GM19468 (cell line): Measurements from ENCODE around the gene PCDH9.

Experiments used
- ATAC-seq: cut with Tn5 transposase; IDR thresholded peaks from one replicate; pipeline ENCODE4 v1.9.1; 2021; ENCODE audit warnings: mild to moderate bottlenecking, moderate library complexity, moderate number of reproducible peaks; ENCODE audit not compliant: unreplicated experiment; ENCODE audit errors: extremely low read depth

PCDH9 gene

DNA sequence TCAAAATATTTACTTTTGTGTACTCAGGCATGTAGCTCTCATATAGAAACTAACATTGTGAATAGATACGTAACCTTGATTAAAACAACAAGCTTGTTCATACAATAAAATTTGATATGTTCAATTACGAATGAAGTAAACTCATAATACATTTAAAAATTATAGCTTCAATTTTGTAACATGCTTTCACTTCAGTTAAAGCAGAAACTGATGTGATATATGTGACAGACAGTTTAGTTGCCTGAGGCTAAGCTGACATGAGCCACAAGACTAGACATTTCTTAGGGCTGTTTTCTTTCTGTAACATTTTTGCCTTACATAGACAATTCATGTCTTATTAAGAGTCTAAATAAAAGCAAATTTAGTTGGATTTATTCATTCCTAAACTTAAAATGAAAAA, 526.0 kb downstream of the PCDH9 start:
- no peak for ATAC-seq

DNA sequence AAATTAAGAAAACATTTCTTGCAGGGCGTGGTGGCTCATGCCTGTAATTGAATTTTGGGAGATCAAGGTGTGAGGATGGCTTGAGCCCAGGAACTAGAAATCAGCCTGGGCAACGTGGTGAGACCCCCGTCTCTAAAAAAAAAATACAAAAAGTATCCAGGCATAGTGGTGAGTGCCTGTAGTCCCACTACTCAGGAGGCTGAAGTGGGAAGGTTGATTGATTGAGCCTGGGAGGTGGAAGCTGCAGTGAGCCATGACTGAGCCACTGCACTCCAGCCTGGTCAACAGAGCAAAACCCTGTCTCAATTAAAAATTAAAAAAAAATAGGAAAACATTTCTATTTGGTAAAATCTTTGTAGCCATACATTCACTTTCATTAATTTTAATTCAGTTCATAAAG, 526.5 kb downstream of the PCDH9 start:
- ATAC-seq, result no peak

DNA sequence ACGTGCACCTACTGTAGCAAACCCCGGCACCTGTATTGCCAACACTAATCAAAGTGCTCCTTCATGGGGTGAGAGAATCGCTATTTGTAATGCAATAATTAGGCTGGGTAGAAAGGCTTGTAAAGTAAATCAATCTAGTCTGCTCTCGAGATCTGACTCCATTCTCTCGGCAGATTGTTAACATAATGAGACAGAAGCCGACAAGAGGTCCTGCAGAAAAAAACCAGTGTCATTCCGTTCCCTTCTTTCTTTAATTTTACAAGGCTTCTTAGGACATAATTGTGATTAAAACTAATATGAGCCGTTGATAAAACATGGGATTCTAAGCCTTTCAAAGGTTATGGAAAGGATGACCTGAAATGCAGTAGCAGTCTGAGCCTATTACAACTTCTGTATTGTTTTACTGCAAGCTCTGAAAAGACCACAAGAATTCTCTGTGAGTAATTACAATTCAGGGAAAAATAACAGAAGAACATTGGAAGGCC, 530.0 kb downstream of the PCDH9 start:
- ATAC-seq, result no peak

DNA sequence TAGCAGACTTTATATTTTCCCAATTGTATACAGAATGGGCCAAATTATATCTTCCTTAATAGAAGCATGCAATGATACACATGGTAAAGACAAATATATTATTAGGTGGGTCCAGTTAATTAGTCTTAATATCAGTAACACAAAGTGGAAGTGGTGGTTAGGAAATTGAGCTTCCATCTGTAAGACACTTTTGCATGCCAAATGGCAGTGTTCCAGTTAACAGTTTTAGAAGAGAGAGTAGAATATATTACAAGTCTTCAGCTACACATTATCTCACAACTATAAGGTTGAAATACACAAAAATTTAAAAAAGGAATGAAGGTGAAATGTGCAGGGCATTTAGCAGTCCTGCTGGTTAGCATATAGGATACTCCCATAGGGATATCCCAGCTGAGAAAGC, 536.5 kb downstream of the PCDH9 start:
- ATAC-seq, result no peak

DNA sequence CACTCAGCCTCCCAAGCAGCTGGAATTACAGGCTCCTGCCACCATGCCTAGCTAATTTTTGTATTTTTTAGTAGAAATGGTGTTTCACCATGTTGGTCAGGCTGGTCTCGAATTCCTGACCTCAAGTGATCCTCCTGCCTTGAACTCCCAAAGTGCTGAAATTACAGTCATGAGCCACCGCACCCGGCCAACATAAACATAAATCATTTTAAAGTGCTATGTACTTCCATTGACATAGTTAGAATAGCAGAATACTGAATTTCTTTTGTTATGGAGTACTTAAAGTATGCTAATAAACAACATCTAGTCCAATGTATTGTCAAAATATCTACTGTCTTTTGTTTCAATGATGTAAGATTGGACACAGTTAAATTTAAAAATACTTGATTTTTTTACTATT, 539.0 kb downstream of the PCDH9 start:
- no peak for ATAC-seq

DNA sequence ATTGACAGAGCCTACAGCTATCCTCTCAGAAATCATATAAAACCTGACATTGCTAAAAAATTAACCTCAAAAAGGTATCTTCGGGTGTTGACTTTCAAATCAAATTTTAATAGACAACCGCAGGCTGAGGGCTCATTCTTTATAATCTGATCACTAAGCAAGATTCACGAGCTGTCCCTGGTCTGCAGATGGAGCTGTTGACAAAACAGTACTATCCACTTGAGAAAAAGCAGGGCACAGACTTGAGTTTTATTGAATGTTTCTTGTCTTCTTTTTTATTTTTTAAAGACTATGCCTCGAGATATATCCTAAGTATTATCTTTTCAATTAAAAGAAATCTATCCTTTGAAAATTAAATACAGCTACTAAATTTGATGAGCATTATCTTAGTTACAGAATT, 540.5 kb downstream of the PCDH9 start:
- no peak for ATAC-seq

DNA sequence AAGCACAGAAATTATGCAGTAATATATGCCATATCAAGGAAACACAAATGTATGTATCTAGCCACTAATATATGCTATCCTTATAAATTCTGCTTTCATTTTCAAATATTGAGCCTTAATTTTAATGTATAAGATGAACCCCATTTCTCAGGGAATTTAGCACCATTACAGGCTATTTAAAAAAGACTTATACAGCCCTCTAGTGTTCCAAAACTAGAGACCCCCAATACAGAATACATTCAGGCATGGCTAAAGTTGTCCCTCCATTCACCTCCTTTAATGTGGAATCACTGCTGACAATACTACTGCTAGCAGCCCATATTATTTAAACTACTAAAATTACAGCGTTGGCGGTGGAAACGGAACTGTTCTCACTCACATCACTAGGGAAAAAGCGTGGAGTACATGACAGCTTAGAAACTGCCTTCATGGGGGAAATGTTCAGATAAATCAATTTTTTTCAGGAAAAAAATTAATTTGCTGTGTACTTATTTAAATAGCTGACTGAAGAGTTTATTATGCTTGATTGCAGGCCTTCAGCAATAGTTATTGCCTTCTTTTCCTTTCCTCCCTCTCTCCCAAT, 541.0 kb downstream of the PCDH9 start:
- ATAC-seq, result no peak

DNA sequence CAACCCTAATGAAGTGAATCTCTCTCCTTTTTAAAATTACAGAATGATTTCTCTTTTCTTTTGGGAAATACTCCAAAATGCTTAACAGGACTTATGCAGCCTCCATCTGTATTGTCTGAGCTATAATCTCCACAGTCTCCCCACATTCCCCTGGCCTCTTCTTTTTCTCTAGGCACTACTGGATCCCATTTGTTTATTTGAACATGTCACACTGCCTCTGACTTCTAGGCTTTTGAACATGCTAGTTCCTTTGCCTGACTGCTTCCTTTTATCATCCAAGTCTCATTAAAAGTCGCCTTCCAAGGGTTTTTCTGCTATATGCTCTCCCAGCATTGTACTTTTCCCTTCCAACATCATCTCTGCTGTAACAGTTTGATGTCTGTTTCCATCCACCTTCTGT, 548.7 kb downstream of the PCDH9 start:
- ATAC-seq, result no peak

DNA sequence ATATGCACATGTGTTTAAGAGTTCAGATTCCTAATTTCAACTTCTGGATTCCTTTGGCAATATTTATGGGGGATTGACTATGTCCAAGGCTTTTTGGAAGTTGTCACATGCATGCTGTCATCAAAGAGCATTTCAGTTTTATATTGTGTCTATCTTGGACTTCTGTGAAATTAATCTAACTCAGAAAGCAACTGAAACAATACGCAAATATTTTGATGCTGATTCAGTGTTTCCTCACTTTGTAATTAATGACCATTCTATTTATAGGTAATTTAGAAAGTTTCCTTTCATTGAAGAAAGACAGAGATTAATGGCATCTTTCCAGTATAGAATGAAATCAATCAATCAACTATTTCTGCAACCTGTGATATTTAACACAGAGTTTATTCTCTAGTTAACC, 550.1 kb downstream of the PCDH9 start:
- no peak for ATAC-seq

DNA sequence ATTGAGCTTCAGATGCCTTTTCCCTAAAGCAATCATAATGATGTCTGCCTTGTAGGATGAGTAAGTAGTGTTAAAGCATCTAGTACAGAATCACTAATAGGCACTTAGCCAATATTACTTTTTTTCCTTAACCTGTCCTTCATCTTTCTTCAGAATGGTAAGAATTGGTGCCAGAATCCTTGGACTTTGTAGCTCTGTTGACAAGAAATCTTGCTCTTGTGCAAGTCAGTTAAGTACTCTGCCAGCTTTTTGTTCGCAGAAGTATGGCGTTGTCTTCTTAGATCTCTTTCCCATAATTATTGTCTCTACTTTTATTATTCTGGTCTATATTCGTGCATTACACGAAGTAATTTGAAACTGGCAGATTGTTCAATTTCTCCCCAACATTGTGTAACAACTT, 554.5 kb downstream of the PCDH9 start:
- no peak for ATAC-seq

DNA sequence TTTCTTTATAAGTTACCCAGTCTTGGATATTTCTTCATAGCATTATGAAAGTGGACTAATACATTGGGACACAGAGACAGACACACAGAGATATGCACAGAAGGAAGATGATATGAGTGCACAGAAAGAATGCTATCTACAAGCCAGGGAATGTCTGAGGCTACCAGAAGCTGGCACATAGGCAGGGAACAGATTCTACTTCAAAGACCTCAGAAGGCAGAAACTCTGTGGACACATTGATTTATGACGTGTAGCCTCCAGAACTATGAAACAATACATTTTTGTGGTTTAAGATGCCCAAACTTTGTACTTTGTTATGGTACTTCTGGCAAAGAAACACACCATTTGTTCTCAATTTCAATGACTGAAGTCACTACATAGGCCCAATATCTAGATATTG, 556.7 kb downstream of the PCDH9 start:
- no peak for ATAC-seq

DNA sequence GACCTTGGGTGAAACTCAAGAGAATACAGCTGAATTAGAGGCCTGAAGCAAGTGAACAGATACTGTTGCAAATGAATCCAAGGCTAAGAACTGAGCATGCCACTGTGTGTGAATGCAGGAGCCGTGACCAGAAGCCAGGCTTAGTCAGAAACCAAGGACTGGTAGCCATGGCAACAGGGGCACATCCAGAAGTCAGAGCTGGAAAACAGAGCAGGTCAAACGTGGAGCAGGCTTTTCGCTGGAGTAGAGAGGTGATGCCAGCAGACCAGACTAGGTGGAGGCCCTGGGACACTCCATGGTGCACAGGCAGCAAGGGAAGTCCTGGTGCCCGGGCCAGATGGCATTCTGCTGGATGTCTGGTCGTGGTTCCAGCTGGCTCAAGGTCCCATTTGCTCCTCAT, 564.1 kb downstream of the PCDH9 start:
- ATAC-seq, result no peak

DNA sequence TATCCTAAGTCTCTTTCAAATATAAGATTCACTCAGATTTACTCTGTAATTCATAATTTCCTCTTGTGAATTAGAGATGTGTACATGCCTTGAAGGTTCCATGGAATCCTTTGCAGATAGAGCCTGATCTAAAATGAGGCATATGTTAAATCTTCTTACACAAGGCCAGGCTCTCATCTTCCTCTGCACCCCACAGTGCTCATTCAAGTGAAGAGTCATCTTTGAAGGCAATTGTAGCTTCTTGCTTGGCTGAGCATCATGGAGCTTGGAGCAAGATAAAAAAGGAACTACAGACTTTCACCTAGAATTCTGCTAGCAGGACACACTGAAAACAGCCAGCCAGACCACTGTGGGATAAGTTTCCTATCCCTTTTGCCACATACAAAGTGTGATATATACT, 566.4 kb downstream of the PCDH9 start:
- ATAC-seq, result no peak

DNA sequence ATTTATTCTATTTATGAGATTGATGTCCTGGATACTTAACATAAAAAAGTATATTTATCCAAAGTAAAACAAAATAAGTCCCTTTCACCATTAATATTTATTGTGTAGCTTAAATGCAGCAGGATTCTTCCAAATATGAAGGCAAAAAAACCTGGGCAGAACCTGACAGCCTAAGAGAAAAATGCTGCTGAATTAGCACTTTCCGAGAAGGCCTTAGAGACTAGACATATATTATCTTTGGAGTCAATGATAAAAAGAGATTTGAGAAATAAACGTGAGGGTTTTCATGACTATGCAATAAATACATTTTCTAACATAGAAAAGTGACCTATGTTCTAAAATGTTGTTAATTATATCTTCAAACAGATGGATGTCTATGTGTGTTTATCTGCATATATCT, 566.9 kb downstream of the PCDH9 start:
- no peak for ATAC-seq

DNA sequence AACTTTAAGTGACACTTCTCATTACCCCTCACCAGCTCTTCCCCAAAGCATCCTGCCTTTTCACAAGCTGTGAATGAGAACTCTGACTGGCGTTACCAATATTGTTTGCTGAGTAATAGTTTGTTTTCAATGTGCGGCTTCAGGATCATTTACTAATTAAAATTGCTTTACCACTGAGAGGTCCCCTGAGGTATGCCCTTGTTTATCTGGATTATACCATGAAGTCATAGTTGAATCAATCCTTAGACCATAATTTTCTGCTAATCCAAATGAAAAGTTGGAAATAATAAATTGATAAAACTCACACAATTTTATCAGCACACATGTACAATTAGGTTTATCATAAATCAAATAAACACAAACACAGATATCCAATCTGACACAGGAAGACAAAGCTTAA, 568.8 kb downstream of the PCDH9 start:
- no peak for ATAC-seq

DNA sequence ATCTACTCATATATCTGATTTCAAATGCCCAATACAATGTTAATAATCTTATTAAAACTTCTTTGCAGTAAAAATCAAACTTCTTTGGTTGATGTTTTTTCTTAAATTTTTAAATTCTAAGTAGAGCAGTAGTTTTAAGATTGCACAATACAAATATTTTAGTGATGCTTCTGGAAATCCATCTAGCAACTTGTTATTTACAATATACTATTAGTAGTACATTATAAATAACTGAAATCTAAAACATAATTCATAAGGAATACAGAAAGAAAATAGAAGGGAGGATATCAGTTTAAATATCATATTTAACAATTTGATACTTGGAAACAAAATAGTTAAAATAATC, 569.7 kb downstream of the PCDH9 start:
- ATAC-seq, result no peak

DNA sequence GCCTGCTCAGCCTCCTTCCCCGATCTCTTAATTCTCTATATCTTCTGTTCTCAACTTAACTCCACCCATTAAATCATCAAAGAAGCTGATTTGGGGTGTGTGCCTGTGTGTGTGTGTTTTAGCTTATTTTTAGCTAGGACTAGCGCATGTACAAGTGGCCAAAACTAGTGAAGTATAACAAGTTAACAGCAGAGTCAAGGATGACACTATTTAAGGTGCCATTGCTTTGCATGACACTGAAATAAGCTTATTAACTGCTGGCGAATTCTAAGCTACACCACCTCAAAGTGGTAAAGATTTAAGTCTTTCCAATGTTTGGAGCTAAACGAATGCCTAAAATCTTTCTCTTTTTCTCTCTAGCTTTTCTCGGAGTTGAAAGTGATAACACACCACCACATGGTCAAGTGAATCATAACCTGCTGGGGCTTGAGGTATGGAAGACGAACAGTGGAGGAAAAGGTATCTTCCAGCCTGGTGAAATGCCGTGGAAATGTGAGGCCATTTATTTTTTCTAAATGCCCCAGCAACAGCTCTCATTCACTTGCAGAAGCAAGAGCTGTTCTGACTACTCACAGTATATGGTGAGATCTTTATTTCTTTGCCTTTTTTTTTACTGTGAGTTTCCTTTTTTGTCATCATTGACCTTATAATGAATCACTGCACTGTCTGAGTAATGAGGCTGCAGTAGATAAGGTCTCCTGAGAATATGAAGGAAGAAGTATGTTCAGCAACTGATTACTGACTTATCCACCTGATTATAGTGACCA, 570.3 kb downstream of the PCDH9 start:
- peak; percentile 40 for ATAC-seq

DNA sequence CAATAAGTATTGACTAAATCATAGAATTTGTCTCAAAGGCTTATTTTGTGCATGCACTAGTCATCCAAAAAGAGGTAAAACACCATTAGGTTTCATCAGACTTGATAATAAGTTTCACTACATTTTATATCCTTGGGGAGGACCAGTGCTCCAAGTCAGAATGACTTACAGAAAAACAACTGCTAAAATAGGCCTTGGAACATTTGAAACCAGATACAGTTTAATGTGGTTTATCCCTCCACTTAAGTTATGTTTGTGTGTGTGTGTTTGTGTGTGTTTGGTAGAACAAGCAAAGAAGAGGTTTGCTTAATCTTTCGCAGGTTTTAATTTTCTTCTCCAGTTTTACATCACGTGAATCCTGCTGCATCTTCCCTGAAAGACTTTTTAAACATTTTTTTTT, 570.9 kb downstream of the PCDH9 start:
- ATAC-seq, result no peak

DNA sequence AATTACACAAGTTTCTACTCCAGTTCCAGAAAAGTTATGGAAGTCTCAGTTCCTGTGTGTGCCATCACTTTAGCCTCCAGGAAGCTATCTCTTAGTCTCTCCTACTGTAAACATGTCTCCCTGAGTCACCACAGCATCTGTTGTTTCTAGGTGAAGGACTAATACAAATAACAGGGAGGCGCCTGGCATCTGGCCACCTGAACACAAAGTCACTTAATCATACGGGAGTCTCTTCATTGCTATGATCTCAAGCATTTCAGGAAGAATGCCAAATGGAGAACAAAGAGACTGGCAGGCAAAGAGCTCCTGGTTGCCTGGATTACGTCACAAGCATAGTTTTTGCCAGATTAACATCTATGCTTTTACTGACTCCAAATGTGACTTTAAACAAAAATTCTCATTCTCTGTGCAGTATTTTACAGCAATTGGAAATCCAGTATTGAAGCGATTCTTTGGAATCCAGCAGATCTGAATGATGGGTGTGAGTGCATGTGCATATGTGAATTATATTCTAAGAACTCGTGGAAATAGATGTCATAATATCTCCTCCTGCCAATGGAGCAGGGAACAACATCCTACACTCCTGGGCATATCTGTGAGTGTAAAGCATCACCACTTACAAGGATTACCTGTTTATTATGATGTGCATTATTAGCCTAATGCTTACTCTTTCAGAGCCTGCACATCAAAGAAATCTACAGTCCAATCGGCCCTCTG, 572.8 kb downstream of the PCDH9 start:
- ATAC-seq, result no peak

DNA sequence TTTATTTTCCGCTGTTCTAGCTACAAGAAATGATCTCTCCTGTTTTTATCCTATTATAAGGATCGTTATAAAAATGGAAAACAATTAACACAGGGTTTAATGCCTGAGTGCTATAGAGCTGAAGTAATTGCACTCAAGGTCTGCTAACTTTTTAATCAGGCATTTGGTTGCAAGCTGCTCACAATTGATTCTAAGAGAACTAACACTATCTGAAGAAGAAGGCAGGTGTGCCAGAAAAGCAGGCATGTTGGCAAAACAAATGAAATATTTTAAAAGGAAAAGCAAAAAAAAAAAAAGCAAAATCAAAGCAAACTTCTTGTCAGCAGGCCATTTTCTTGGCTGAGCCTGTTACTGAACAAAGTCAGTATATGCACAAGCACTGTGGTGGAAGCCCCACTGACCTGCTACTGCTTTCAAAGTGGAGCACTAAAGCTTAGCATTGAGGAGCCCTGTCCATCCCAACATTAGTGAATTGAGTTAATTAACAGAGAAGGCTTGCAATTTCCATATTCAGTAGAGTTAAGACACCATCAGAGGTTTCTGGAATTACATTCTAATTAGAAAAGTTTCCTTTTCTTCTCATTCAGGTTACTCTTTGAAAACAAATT, 574.2 kb downstream of the PCDH9 start:
- no peak for ATAC-seq

DNA sequence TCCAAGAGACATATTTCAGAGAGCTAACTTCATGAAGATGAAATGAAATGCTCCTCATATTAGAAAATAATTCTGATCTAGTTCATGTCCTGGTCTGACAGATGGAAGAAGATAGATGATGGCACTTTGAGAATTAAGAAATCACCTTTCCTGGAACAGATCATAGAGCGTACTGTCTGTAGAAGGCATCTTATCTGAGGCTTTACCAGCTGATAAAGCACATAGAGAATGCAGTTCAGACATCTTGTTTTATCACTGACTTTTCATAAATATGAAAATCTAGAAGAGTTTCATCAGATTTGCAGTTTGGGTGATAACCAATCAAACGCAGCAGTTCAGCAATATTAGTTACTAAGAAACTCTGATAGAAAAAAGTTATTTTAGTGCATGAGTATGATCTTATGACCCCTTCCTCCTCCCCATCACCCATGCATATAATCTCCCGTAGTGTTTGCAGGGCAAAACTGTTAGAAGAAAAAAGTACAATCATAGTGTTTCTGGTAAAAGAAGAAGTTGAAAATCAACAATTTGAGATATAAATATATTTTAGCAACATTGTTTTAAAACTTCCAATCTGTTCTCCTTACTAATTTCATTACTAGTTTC, 585.2 kb downstream of the PCDH9 start:
- ATAC-seq, result no peak
